Measurements from ENCODE around the gene BRDT.

GRCh38 chr1:92051948-92052347 is 102.7 kb downstream of the BRDT start:
- TF ChIP-seq EP300 (IDR thresholded peaks at IDR 0.05) (no peak), POLR2A (IDR thresholded peaks at IDR 0.05) (no peak)
